Keratinocyte (primary cell): ENCODE measurements around the gene ALOX15.

Source experiments
- EZH2 ChIP-seq: IDR thresholded peaks from one replicate; pipeline ENCODE4 v1.6.1; 2012; ENCODE audit warnings: inconsistent platforms, mild to moderate bottlenecking, low read length, moderate library complexity
- TF ChIP-seq, protein P1 (sequence below), 3 experiments: IDR thresholded peaks in 1 of 3; conservative IDR thresholded peaks in 1 of 3; optimal IDR thresholded peaks in 1 of 3; 2 replicates in 2 of 3; 3 replicates in 1 of 3; pipeline versions ENCODE3 to v1.5.1; 2011; ENCODE audit warnings: low read length in 3 of 3, mild to moderate bottlenecking in 3 of 3, moderate library complexity in 2 of 3, control low read depth in 1 of 3, inconsistent platforms in 1 of 3; ENCODE audit not compliant: insufficient read depth in 2 of 3; ENCODE audit errors: extremely low read depth in 1 of 3

DNA sequence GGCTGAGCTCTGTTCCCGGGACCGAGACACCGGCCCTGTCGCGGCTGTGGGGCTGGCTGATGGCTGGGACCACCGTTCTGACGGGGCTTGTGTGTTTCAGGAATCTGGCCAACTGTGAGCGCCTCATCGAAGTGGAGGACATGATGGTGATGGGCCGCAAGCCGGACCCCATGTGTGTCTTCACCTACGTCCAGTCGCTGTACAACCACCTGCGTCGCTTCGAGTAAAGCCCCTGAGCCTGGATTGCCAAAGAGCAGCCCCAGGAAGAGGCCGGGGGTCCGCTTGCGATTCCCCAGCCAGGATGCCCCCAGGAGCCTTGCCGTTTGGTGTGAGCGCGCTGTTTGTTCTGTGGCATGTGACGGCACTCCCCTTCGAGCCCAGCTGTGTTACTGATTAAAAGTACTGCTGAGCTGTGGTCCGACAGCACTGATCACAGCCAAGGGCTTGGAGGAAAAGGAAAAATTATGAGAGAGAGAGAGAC is 34.2 kb downstream of the ALOX15 start:
- TF ChIP-seq EZH2 = no peak
- TF ChIP-seq, protein P1, sequence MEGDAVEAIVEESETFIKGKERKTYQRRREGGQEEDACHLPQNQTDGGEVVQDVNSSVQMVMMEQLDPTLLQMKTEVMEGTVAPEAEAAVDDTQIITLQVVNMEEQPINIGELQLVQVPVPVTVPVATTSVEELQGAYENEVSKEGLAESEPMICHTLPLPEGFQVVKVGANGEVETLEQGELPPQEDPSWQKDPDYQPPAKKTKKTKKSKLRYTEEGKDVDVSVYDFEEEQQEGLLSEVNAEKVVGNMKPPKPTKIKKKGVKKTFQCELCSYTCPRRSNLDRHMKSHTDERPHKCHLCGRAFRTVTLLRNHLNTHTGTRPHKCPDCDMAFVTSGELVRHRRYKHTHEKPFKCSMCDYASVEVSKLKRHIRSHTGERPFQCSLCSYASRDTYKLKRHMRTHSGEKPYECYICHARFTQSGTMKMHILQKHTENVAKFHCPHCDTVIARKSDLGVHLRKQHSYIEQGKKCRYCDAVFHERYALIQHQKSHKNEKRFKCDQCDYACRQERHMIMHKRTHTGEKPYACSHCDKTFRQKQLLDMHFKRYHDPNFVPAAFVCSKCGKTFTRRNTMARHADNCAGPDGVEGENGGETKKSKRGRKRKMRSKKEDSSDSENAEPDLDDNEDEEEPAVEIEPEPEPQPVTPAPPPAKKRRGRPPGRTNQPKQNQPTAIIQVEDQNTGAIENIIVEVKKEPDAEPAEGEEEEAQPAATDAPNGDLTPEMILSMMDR (optimal IDR thresholded peaks at IDR 0.05 in 1 of 3, IDR thresholded peaks at IDR 0.05 in 1 of 3, conservative IDR thresholded peaks at IDR 0.05 in 1 of 3; ENCODE audit: extremely low read depth in 1 of 3, insufficient read depth in 2 of 3, low read length in 3 of 3) = no peak
